HEK293 (cell line): ENCODE data around the gene RBCK1.

Source experiments
- CTCF ChIP-seq: fragments of 450-650 bp; formaldehyde crosslinking; IDR thresholded peaks from 2 replicates; pipeline ENCODE4 v1.5.1; 2016; ENCODE audit warnings: missing biosample characterization, missing genetic modification characterization
- PRDM4 ChIP-seq: fragments of 450-650 bp; formaldehyde crosslinking; IDR thresholded peaks from 2 replicates; pipeline ENCODE4 v1.5.1; 2017; ENCODE audit warnings: missing biosample characterization, missing genetic modification characterization
- SP2 ChIP-seq: fragments of 450-650 bp; formaldehyde crosslinking; IDR thresholded peaks from 2 replicates; pipeline ENCODE4 v1.5.1; 2016; ENCODE audit warnings: missing biosample characterization, missing genetic modification characterization
- ZFHX2 ChIP-seq: fragments of 450-650 bp; formaldehyde crosslinking; conservative IDR thresholded peaks from 2 replicates; pipeline ENCODE4 v1.5.1; 2016; ENCODE audit warnings: missing biosample characterization, missing genetic modification characterization
- ZNF112 ChIP-seq: fragments of 450-650 bp; formaldehyde crosslinking; IDR thresholded peaks from 2 replicates; pipeline ENCODE4 v1.5.0; 2017; ENCODE audit warnings: missing biosample characterization, missing genetic modification characterization
- ZNF174 ChIP-seq: fragments of 450-650 bp; formaldehyde crosslinking; IDR thresholded peaks from 2 replicates; pipeline ENCODE4 v1.5.0; 2017; ENCODE audit warnings: missing biosample characterization, mild to moderate bottlenecking, missing genetic modification characterization
- ZNF2 ChIP-seq: fragments of 450-650 bp; formaldehyde crosslinking; IDR thresholded peaks from 2 replicates; pipeline ENCODE4 v1.5.1; 2016; ENCODE audit warnings: missing biosample characterization, missing genetic modification characterization
- ZNF221 ChIP-seq: fragments of 450-650 bp; formaldehyde crosslinking; IDR thresholded peaks from 2 replicates; pipeline ENCODE4 v1.5.1; 2017; ENCODE audit warnings: missing biosample characterization, missing genetic modification characterization, borderline replicate concordance
- ZNF510 ChIP-seq: fragments of 450-650 bp; formaldehyde crosslinking; IDR thresholded peaks from 2 replicates; pipeline ENCODE4 v1.5.1; 2018; ENCODE audit warnings: mild to moderate bottlenecking, missing genetic modification characterization, missing biosample characterization; ENCODE audit not compliant: insufficient replicate concordance
- ZNF600 ChIP-seq: fragments of 450-650 bp; formaldehyde crosslinking; IDR thresholded peaks from 2 replicates; pipeline ENCODE4 v1.5.1; 2016; ENCODE audit warnings: missing biosample characterization, missing genetic modification characterization
- ZNF707 ChIP-seq: fragments of 450-650 bp; formaldehyde crosslinking; IDR thresholded peaks from 2 replicates; pipeline ENCODE4 v1.5.1; 2016; ENCODE audit warnings: missing biosample characterization, missing genetic modification characterization
- ZNF768 ChIP-seq: fragments of 450-650 bp; formaldehyde crosslinking; IDR thresholded peaks from 2 replicates; pipeline ENCODE4 v1.5.1; 2018; ENCODE audit warnings: missing biosample characterization, mild to moderate bottlenecking, missing genetic modification characterization
- ZSCAN23 ChIP-seq: fragments of 450-650 bp; formaldehyde crosslinking; IDR thresholded peaks from 2 replicates; pipeline ENCODE4 v1.5.1; 2016; ENCODE audit warnings: missing biosample characterization, missing genetic modification characterization

DNA sequence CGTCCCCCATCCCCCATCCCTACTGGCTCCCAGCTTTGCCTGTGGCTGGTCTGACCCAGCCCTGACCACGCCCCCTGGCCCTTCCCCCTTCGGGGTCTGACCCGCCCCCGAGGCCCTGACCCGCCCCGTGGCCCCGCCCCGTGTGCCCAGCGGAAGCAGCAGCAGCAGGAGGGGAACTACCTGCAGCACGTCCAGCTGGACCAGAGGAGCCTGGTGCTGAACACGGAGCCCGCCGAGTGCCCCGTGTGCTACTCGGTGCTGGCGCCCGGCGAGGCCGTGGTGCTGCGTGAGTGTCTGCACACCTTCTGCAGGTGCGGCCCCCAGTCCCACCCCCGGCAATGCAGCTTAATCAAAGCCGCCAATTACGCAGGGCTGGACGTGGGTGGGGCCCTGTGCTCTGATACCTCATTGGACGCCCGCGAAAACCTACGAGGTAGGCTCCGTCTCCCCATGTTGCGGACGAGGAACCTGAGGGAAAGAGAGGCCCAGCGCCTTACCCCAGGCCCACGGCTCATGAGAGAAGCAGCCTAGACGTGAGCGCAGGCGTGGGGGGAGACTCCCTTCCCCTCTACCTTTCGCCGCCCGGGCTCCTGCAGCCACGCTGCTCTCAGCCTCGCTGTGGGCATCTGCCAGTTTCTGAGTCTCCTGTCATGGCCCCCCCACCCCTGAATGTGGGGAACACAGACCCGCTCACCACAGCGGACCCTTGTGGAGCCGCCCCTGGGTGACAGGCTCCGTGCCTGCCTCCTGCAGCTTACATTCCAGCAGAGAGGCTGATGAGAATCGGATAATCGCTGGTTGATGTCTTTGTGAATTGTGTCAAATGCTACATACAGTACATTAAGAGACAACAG lies 12.8 kb downstream of the RBCK1 start:
- TF ChIP-seq CTCF (tag by site-specific recombination): no peak
- no peak for TF ChIP-seq ZNF707 (tag by site-specific recombination)
- no peak for TF ChIP-seq SP2 (tag by site-specific recombination)
- no peak for TF ChIP-seq ZSCAN23 (tag by site-specific recombination)
- no peak for TF ChIP-seq ZNF600 (tag by site-specific recombination)
- TF ChIP-seq ZNF174 (tag by site-specific recombination): no peak
- TF ChIP-seq ZNF221 (tag by site-specific recombination): no peak
- TF ChIP-seq PRDM4 (tag by site-specific recombination): no peak
- TF ChIP-seq ZNF2 (tag by site-specific recombination): no peak
- no peak for TF ChIP-seq ZNF510 (tag by site-specific recombination)
- TF ChIP-seq ZNF768 (tag by site-specific recombination): no peak
- TF ChIP-seq ZNF112 (tag by site-specific recombination): no peak
- no peak for TF ChIP-seq ZFHX2 (tag by site-specific recombination)
